ENCODE measurements around the gene ITGBL1.

ITGBL1 gene

DNA sequence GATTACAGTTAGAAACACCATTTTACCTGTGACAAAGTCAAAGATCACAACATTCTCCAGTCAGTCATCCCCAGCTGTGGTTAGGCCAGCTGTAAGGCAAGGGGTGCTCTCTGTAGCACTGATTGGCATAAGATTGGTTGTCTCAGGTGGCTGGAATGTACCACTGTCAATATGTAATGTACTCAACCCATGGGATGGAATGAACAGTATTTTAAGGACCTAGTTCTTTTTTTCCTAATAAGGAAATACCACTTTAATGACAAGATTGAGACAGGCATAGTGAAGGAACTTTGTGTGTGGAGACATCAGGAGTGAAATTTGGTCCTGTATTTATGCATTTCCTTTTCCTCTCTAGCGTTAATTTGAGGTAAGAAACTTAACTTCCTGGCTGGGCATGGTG, 310.7 kb downstream of the ITGBL1 start:
- Histone ChIP-seq H3K27me3 (replicated peaks; ENCODE audit: insufficient read depth, low read length) (no peaks in the 10 kb centered on the region), H3K36me3 (replicated peaks; ENCODE audit: insufficient read depth, low read length) (no peaks in the 10 kb centered on the region), H3F3A (ENCODE audit: insufficient read depth, low read length) (no peaks in the 10 kb centered on the region), H3K4me3 (ENCODE audit: low read length) (no peak overlapping the region), H3K9me3 (replicated peaks; ENCODE audit: insufficient read depth, low read length) (no peaks in the 10 kb centered on the region), H3K79me2 (ENCODE audit: low read length) (no peaks in the 10 kb centered on the region), H2AFZ (ENCODE audit: low read length) (no peak overlapping the region), H3K9ac (ENCODE audit: low read length) (no peak overlapping the region), H3K4me2 (ENCODE audit: low read depth, low read length) (no peak overlapping the region), H3K4me1 (ENCODE audit: low read length) (no peaks in the 10 kb centered on the region), H3K27ac (ENCODE audit: low read length) (no peak overlapping the region), H3K9me2 (replicated peaks; ENCODE audit: insufficient read depth, low read length) (no peaks in the 10 kb centered on the region), H4K20me1 (ENCODE audit: insufficient read depth, low read length) (no peaks in the 10 kb centered on the region)
- DNase-seq: no peak
- TF ChIP-seq, protein P1, sequence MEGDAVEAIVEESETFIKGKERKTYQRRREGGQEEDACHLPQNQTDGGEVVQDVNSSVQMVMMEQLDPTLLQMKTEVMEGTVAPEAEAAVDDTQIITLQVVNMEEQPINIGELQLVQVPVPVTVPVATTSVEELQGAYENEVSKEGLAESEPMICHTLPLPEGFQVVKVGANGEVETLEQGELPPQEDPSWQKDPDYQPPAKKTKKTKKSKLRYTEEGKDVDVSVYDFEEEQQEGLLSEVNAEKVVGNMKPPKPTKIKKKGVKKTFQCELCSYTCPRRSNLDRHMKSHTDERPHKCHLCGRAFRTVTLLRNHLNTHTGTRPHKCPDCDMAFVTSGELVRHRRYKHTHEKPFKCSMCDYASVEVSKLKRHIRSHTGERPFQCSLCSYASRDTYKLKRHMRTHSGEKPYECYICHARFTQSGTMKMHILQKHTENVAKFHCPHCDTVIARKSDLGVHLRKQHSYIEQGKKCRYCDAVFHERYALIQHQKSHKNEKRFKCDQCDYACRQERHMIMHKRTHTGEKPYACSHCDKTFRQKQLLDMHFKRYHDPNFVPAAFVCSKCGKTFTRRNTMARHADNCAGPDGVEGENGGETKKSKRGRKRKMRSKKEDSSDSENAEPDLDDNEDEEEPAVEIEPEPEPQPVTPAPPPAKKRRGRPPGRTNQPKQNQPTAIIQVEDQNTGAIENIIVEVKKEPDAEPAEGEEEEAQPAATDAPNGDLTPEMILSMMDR (IDR thresholded peaks at IDR 0.05; ENCODE audit: low read length): no peak
- TF ChIP-seq EZH2phosphoT487 (IDR thresholded peaks at IDR 0.05; ENCODE audit: low read length) (no peak), EZH2 (optimal IDR thresholded peaks at IDR 0.05; ENCODE audit: low read depth, low read length) (no peak)

Data from MM.1S (cell line).